HG03439 (cell line): ENCODE data around the gene CST3.
"Not testable (repeated sequence)": the region's sequence is repeated elsewhere in the genome, so short reads cannot be mapped to it uniquely, and the experiment has no call there.

Source experiments
- ATAC-seq: cut with Tn5 transposase; IDR thresholded peaks from one replicate; pipeline ENCODE4 v1.9.1; 2021; ENCODE audit warnings: mild to moderate bottlenecking, moderate library complexity; ENCODE audit not compliant: unreplicated experiment

The CST3 gene

GRCh38 chr20:23644164-23644563 lies 6.4 kb upstream of the CST3 start:
- no peak for ATAC-seq

GRCh38 chr20:23643659-23644058 lies 5.9 kb upstream of the CST3 start:
- no peak for ATAC-seq

GRCh38 chr20:23641936-23642751 lies 4.4 kb upstream of the CST3 start:
- ATAC-seq = no peak

GRCh38 chr20:23640671-23641667 lies 3.2 kb upstream of the CST3 start:
- no peak for ATAC-seq

GRCh38 chr20:23640018-23640601 lies 2.4 kb upstream of the CST3 start:
- ATAC-seq = no peak

- ATAC-seq = no peak
Measured at GRCh38 chr20:23639490-23639958, 1.8 kb upstream of the CST3 start.

GRCh38 chr20:23638309-23638708 lies 554 bp upstream of the CST3 start:
- ATAC-seq = no peak

- no peak for ATAC-seq
Measured at GRCh38 chr20:23636908-23637281, 860 bp downstream of the CST3 start.

- ATAC-seq = no peak
Measured at GRCh38 chr20:23636182-23636907, 1.4 kb downstream of the CST3 start.

GRCh38 chr20:23635768-23636090 lies 2.0 kb downstream of the CST3 start:
- not testable (repeated sequence) for ATAC-seq

- ATAC-seq = no peak
Measured at GRCh38 chr20:23634985-23635767, 2.6 kb downstream of the CST3 start.

GRCh38 chr20:23634044-23634801 lies 3.5 kb downstream of the CST3 start:
- ATAC-seq = no peak

- ATAC-seq = no peak
Measured at GRCh38 chr20:23632711-23633573, 4.8 kb downstream of the CST3 start.

- ATAC-seq = no peak
Measured at GRCh38 chr20:23631981-23632710, 5.6 kb downstream of the CST3 start.

GRCh38 chr20:23631226-23631822 lies 6.4 kb downstream of the CST3 start:
- ATAC-seq = no peak

- ATAC-seq = no peak
Measured at GRCh38 chr20:23630392-23630849, 7.3 kb downstream of the CST3 start.
